Measurements from ENCODE around the gene PCDH9. TPM values are rescaled to one million over a fixed set of nuclear protein-coding genes. Genes with fewer than 3 reads are reported as not detected.

The PCDH9 gene
- total RNA-seq, 6 experiments from 2014 or later: 1.6 to 3.9 (median 3.1) TPM

GRCh38 chr13:66483712-66484111 lies 746.4 kb downstream of the PCDH9 start:
- no peaks in the 10 kb centered on the region for H3K9me3 ChIP-seq
- WGBS (ENCODE audit: insufficient coverage, low coverage, low lambda C conversion rate, missing lambda C conversion rate): 35% methylated on average over 3 of the region's 9 CpGs
- H3K27me3 ChIP-seq: no peaks in the 10 kb centered on the region
- H3K27ac ChIP-seq: no peak overlapping the region
- intact Hi-C loops (cut with DNase I): no loop called here
- TF ChIP-seq, protein P1, sequence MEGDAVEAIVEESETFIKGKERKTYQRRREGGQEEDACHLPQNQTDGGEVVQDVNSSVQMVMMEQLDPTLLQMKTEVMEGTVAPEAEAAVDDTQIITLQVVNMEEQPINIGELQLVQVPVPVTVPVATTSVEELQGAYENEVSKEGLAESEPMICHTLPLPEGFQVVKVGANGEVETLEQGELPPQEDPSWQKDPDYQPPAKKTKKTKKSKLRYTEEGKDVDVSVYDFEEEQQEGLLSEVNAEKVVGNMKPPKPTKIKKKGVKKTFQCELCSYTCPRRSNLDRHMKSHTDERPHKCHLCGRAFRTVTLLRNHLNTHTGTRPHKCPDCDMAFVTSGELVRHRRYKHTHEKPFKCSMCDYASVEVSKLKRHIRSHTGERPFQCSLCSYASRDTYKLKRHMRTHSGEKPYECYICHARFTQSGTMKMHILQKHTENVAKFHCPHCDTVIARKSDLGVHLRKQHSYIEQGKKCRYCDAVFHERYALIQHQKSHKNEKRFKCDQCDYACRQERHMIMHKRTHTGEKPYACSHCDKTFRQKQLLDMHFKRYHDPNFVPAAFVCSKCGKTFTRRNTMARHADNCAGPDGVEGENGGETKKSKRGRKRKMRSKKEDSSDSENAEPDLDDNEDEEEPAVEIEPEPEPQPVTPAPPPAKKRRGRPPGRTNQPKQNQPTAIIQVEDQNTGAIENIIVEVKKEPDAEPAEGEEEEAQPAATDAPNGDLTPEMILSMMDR (IDR thresholded peaks at IDR 0.05): no peak
- no peak for TF ChIP-seq POLR2A (IDR thresholded peaks at IDR 0.05)
- H3K4me3 ChIP-seq: no peak overlapping the region
- no peaks in the 10 kb centered on the region for H3K4me1 ChIP-seq
- no peaks in the 10 kb centered on the region for H3K36me3 ChIP-seq
- DNase-seq: no peak
- ATAC-seq: no peak

DNA sequence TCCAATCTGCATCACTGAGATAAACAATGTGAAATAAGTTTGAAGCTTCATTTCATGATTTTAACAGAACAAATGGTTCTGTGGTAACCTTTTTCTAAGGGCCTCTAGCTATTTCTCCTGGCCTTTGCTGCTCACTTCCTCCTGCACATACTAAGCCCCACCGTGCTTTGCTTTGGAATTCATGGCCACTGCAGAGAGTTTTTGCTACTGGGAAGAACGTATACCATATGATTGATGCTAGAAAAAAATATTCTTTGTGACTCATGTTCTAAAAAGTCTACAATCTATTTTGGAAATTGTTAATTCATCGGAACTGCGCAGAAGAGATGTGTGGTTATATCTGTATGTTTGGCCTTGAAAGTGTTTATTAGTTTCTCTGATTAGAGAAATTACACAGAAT lies 747.3 kb downstream of the PCDH9 start:
- Histone ChIP-seq H3K36me3 (no peaks in the 10 kb centered on the region), H3K9me3 (no peaks in the 10 kb centered on the region), H3K4me1 (no peaks in the 10 kb centered on the region), H3K27me3 (no peaks in the 10 kb centered on the region), H3K4me3 (no peak overlapping the region), H3K27ac (no peak overlapping the region)
- intact Hi-C loops (cut with DNase I): no loop called here
- DNase-seq: no peak
- 51% methylated on average over 4 of the region's 4 CpGs for WGBS (ENCODE audit: insufficient coverage, low coverage, low lambda C conversion rate, missing lambda C conversion rate)
- no peak for ATAC-seq
- no peak for TF ChIP-seq POLR2A (IDR thresholded peaks at IDR 0.05)
- TF ChIP-seq, protein P1 (IDR thresholded peaks at IDR 0.05): no peak

GRCh38 chr13:66477816-66478215 lies 752.3 kb downstream of the PCDH9 start:
- intact Hi-C loops (cut with DNase I): no loop called here
- no peaks in the 10 kb centered on the region for H3K4me1 ChIP-seq
- ATAC-seq: no peak
- H3K4me3 ChIP-seq: no peak overlapping the region
- no peaks in the 10 kb centered on the region for H3K36me3 ChIP-seq
- TF ChIP-seq, protein P1 (IDR thresholded peaks at IDR 0.05): no peak
- no peak for TF ChIP-seq POLR2A (IDR thresholded peaks at IDR 0.05)
- no peaks in the 10 kb centered on the region for H3K9me3 ChIP-seq
- no peaks in the 10 kb centered on the region for H3K27me3 ChIP-seq
- WGBS (ENCODE audit: insufficient coverage, low coverage, low lambda C conversion rate, missing lambda C conversion rate): 49% methylated on average over 4 of the region's 4 CpGs
- H3K27ac ChIP-seq: no peak overlapping the region
- no peak for DNase-seq

DNA sequence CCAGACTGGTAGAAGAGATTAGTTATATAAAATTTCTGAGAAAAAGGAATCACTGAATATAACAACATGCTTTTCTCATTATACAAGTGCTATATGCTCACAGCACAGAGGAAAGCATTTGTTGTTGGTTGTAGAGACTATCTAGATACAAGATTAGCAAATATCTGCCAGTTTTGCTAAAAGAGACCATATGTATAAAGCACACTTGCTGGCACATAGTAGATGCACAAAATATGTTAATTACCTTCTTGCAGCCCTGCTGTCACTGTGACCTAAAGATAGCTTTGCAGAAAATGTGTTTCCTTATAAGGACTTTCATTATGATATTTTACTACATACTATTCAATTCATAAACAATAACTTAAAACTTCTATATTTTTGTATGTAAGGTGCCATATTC lies 755.1 kb downstream of the PCDH9 start:
- Histone ChIP-seq H3K27ac (no peak overlapping the region), H3K36me3 (no peaks in the 10 kb centered on the region), H3K4me3 (no peak overlapping the region), H3K27me3 (no peaks in the 10 kb centered on the region), H3K9me3 (no peaks in the 10 kb centered on the region), H3K4me1 (no peaks in the 10 kb centered on the region)
- intact Hi-C loops (cut with DNase I): no loop called here
- ATAC-seq: no peak
- no peak for TF ChIP-seq POLR2A (IDR thresholded peaks at IDR 0.05)
- no peak for DNase-seq

- TF ChIP-seq POLR2A (IDR thresholded peaks at IDR 0.05): no peak
- TF ChIP-seq, protein P1 (IDR thresholded peaks at IDR 0.05): no peak
- ATAC-seq (no peak), DNase-seq (no peak)
- Histone ChIP-seq H3K4me1 (no peaks in the 10 kb centered on the region), H3K27me3 (no peaks in the 10 kb centered on the region), H3K9me3 (no peaks in the 10 kb centered on the region), H3K4me3 (no peak overlapping the region), H3K27ac (no peak overlapping the region), H3K36me3 (no peaks in the 10 kb centered on the region)
- intact Hi-C loops (cut with DNase I): no loop called here
- WGBS (ENCODE audit: insufficient coverage, low coverage, low lambda C conversion rate, missing lambda C conversion rate): 44% methylated on average over 6 of the region's 6 CpGs
These were observed 760.4 kb downstream of the PCDH9 start for GRCh38 chr13:66469745-66470144.

All from right lobe of liver (tissue), 6 donors.